EH (cell line): ENCODE measurements around the gene PTPRB.

Experiments used
- DNase-seq: peaks from one replicate; pipeline ENCODE4 v3.0.0-alpha.2; 2015; ENCODE audit warnings: low read depth

The PTPRB gene

GRCh38 chr12:70592664-70593063 lies 44.6 kb downstream of the PTPRB start:
- no peak for DNase-seq

- DNase-seq: peak; percentile 22
These were observed 46.5 kb downstream of the PTPRB start for GRCh38 chr12:70590549-70591226.

DNA sequence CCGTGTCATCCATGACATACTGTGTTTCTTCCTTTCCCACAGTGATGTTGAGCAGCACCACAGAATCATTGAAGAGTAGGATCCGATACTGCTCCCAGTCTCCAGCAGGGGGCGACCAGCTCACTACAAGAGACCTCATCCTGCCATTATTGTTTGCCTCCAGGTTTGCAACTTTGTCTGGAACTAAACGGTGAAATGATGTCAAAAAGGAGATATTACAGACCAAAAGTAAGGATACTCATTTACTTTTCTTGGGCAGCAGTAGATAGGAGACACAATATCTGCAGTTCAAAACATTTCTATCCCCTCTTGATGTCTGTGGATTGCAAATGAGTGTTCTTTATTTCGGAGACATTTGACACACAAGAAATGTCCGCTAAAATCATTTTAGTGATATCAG lies 47.2 kb downstream of the PTPRB start:
- peak; percentile 80 for DNase-seq

- DNase-seq: no peak
These were observed 52.9 kb downstream of the PTPRB start for GRCh38 chr12:70584332-70584731.

DNA sequence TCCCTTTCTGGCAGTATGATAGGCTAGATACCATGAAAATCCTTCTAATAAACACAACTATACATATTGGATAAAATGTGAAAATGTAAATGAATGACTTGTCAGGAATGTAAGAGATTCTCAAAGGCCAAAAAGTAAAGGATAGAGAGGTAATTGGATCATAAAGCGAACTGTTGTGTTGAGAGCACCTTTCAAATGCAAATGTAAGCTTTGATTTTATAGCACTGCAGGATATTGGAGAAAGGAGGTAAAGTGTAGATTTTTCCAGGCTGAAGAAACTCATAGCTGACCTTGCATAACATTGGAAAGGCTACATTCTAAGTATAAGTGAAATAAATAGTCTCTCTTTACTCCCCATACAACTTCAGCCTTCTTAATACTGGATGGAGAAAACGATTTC lies 54.0 kb downstream of the PTPRB start:
- no peak for DNase-seq

DNA sequence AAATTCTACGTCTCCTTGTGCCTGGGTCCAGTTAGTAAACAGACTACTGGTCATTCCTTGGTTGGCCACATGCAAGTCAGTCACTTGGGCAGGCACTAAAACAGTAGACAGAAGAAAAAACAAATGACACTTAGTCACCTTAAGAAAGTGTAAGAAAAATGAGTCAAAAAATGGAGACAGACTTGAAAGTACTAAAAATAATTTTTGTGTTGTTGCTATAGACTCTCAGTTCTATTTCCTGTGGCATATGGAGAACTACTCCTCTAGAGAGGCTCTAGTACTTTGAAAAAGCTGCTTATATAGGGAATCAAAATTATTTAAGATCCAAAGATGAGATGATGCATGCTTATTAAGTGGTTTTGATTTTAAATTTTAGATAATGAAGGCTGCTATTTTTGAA lies 56.0 kb downstream of the PTPRB start:
- DNase-seq: peak; percentile 9

DNA sequence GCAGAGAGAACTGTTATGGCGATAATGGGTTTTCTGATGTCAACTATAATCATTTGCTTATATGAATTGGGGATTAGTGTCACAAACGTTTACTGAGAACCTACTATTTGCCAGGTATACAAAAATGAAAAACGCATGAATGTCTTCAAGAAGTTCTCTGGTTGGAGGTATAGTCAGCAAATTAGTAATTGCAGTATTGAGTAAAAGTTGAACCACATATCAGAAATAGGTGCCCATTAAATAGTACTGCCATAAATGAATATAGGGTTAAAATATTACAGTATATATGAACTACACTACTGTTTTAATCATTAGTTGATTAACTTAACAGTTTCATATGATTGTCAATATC lies 60.0 kb downstream of the PTPRB start:
- DNase-seq: no peak

DNA sequence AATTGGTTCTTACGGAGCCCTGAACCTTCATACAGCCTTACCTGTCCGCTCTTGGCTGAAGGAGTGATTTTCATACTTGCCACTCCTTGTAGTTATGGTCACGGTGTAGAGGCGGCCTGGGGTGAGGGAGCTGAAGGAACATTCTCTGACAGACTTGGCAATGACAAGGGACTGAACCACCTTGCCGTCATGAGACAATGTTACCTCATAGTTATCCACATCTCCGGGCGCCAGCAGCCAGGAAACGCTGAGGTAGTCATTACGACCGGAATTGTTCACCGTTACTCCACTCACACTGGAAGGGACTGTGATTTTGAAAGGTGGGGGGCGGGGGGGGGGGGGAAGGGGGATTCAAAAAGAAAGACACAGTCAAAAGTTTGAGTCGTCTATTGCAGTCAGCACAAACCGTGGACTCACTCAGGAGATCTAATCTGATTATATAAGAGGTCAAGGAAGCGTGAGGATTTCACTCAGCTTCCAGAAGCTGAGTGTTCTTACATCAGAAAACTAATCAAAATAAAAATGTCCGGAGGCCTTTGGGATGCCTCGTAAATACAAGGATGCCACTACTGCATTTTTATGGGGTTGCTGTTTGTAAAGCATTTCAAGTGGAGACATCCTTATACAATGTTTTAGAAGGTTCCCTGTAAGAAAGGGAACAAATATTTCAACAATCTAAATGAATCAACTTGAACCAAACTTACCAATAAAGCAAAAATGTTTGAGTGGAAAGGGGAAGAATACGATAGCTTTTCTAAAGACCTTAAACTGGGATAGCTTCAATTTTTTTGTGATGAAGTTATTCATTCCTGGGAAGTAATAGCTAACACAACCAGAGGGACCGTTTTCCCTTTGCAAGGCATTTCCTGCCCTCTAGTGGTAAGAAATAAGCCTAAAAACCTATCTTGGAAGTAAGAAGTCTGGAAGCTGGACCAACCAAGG lies 60.6 kb downstream of the PTPRB start:
- peak; percentile 84 for DNase-seq

DNA sequence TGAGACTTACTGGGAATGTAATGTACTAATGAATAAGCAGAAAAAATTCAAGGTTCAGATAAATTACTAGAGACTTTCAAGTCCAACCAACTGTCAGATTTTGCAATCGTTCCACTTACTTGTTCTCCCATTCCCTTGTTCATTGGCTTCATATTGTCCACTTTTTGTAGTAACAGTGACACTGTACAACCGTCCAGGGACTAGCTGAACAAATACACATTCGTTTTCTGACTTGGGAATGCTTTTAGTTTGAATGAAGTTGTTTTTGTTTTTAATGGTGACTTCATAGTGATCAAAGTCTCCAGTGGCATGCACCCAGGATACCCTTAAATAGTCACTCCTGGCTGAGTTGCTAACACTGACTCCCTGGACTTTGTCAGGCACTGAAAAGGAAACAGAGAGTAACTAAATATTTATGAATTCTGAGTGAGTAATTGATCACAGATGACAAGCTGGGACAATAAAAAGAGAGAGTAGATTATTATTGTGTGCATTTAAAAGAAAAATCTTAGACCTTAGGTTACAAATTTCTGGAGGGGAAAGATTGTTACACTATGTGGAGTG lies 65.4 kb downstream of the PTPRB start:
- DNase-seq: peak; percentile 23

GRCh38 chr12:70571029-70571428 lies 66.2 kb downstream of the PTPRB start:
- no peak for DNase-seq

GRCh38 chr12:70561550-70561949 lies 75.7 kb downstream of the PTPRB start:
- no peak for DNase-seq

DNA sequence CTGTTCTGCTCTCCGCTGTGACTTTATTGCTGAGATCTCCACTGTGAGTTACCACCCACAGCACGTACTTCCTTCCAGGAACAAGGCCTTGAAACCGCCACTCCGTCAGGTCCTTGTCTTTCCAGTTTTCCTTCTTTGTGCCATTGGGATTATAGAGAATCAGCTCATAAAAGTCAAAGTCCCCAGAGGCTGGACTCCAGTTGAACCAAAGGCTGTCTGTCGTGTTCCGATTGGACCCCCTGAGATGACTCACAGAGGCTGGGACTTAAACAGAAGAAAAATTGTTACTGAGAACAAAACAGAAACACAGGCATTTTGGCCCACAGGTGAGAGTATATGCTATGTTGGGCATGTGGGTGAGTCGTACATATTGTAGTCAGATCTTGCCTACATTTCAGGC lies 76.6 kb downstream of the PTPRB start:
- DNase-seq: no peak

GRCh38 chr12:70559390-70559789 lies 77.8 kb downstream of the PTPRB start:
- DNase-seq: no peak

GRCh38 chr12:70557583-70558191 lies 79.5 kb downstream of the PTPRB start:
- no peak for DNase-seq

- DNase-seq: no peak
These were observed 80.9 kb downstream of the PTPRB start for GRCh38 chr12:70556179-70556869.

GRCh38 chr12:70555081-70555480 lies 82.1 kb downstream of the PTPRB start:
- no peak for DNase-seq

DNA sequence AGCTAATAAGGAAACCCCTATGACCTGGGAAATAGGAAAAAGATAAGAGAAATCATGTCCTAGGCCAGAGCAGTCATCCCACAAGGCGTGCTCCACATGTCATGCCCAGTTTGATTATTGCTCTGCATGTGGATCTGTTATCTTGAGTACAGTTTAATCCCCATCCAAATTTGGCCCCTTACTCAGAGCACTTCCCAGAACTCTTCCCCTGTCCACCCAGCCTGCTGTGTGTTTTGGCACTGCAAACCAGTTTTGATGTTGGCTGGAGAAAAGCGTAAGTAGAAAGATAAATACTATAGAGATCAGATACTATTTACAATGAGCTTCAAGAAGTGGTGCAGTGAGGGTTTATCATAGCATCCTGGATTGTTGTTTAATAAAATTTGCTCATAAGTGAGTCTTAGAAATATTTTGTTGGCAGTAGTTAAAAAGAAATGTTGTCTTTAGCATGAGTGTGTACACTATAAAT lies 83.8 kb downstream of the PTPRB start:
- DNase-seq: no peak

GRCh38 chr12:70551731-70552130 lies 85.5 kb downstream of the PTPRB start:
- no peak for DNase-seq

- DNase-seq: no peak
These were observed 87.0 kb downstream of the PTPRB start for GRCh38 chr12:70550180-70550577.

GRCh38 chr12:70549340-70550179 lies 87.7 kb downstream of the PTPRB start:
- no peak for DNase-seq

DNA sequence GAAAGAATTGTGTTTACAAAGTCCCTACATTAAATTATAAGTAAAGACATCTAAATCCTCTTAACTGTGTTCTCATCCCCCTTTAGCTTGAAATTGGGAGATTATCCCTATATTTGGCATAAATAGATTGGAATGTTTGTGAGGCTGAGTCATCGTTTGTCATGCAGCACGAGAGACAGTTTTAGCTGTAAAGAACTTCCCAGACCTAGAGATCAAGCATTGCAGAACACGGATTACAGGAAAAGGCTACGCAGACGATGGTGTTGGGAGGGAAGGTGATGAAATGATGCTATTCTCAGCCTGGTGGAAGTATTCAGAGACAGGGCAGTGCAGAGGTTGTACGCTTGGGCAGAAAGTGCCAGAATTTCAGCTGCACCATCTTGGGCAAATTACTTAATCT lies 93.8 kb downstream of the PTPRB start:
- DNase-seq: peak; percentile 96
